ENCODE measurements around the gene RP2.

- no peak for TF ChIP-seq CTCF (IDR thresholded peaks at IDR 0.05)
- TF ChIP-seq ESRRA (IDR thresholded peaks at IDR 0.05; ENCODE audit: borderline replicate concordance, low read length): no peak
- no peak for TF ChIP-seq BCL3 (IDR thresholded peaks at IDR 0.05)
- TF ChIP-seq MAFK (IDR thresholded peaks at IDR 0.05; ENCODE audit: partially characterized antibody): no peak
- no peak for TF ChIP-seq EHF (CRISPR knock-in tag; IDR thresholded peaks at IDR 0.05)
- no peak for TF ChIP-seq RAD21 (conservative IDR thresholded peaks at IDR 0.05 in 1 of 2, IDR thresholded peaks at IDR 0.05 in 1 of 2)
- no peak for TF ChIP-seq POLR2A (IDR thresholded peaks at IDR 0.05; ENCODE audit: low read length)
- TF ChIP-seq, protein P1, sequence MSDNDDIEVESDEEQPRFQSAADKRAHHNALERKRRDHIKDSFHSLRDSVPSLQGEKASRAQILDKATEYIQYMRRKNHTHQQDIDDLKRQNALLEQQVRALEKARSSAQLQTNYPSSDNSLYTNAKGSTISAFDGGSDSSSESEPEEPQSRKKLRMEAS (IDR thresholded peaks at IDR 0.05): no peak
- no peak for TF ChIP-seq ZC3H11A (IDR thresholded peaks at IDR 0.05)
These were observed 73.6 kb downstream of the RP2 start for GRCh38 chrX:46910415-46910814.

All from A549 (cell line).